HG03442 (cell line): ENCODE results near the gene STAT3.

ENCODE experiments used
- ATAC-seq: cut with Tn5 transposase; IDR thresholded peaks from one replicate; pipeline ENCODE4 v1.9.1; 2021; ENCODE audit warnings: mild to moderate bottlenecking, moderate library complexity; ENCODE audit not compliant: unreplicated experiment

Gene STAT3

DNA sequence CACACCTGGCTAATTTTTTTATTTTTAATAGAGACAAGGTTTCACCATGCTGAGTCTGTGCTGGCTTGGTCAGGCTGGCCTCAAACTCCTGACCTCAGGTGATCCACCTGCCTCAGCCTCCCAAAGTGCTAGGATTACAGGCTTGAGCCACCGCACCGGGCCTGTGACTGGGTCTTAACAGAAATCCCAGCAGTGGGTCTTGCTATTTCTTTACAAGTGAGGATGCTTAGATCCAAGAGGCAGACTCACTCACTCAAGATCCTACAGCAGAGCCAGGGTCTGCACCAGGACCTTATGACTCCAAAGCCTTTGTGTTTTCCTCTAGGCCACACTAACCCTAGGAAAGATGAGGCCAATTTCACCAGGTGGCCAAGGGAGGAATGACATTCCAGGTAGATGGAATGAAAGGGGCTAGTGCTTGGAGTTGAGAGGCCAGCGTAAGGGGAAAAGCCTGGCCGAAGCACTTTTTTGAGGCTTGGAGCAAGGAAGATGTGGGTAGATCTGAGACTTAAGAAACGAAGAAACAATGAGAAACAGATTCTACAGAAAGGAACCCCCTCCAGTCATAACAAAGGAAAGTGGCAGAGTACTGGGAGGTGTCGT lies 105.7 kb downstream of the STAT3 start:
- ATAC-seq: no peak

DNA sequence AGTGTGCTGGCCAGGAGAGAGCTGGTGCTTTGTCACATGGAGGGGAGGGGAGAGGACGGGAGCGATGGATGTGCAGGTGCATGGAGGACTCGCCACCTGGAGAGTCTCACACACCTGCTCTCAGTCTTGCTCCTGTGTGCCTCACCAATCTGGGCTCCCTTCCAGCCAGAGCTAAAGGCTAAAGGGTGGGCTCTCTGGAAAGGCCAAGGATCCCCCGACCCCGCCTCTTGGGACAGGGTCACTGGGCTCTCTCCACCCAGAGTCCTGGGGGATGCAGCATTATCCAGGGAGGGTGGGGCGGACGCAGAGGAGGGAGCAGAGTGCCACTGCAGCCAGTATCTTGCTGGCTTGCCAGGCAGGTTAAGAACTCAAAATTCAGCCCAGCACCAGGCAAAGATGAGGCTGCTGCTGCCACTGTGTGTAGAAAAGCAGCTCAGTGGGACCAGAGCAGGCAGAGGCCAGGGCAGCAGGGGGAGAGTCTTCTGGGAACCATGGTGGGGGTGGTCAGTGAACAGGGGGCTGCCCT lies 106.6 kb downstream of the STAT3 start:
- no peak for ATAC-seq

DNA sequence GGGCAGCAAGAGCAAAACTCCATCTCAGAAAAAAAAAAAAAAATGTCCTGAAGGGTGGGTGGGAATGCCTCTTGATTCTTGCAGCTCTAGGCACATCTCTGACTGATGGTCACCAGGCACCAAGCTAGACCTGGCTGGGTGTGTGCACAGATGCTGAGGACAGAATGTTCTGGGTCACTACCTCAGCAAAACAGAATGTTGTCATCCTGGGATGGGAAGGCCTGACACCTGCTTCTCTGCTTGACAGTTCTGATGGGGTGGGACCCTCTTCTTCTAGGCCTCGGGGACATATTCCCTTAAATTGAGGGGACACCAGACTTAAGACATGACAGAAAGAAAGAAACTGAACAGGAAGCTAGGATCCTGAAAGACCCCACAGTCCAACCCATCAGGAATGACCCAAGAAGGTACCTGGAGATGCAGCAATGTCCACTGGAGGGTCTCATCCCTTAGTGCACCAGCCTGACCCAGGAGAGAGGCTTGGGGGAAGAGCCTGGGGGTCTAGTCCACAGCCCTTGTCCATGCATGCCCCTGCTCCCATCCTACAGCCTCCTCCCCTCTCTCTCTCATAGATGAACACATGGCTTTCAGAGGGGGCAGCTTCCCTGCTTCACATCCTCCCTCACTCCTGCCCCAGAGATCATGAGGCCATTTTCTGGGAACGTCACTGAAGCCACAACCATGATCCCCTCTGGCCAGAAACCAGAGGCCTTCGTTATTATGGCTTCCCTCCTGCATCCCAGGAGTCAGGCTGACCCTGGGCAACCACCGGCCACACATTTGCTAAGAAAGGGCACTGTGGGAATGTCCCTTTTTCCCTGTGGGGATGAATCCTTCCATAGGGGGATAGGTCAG lies 108.2 kb downstream of the STAT3 start:
- no peak for ATAC-seq

DNA sequence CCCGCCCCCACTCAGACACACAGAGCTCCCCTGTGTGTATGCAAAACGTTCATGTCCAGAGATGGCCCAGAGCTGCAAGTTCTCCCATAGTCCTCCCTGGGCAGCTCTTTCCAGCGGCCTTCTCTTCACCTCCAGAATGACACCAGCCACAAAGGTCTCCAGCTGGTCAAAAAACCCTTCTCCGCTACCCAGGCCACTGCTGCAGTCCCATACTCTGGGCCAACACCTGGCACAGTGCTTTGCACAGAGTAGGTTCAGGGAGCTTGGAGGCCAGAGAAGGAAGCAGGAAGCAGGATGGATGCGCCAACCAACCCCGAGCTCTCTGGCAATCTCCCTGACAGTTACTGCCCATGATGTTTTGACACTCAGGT lies 110.9 kb downstream of the STAT3 start:
- ATAC-seq: no peak

DNA sequence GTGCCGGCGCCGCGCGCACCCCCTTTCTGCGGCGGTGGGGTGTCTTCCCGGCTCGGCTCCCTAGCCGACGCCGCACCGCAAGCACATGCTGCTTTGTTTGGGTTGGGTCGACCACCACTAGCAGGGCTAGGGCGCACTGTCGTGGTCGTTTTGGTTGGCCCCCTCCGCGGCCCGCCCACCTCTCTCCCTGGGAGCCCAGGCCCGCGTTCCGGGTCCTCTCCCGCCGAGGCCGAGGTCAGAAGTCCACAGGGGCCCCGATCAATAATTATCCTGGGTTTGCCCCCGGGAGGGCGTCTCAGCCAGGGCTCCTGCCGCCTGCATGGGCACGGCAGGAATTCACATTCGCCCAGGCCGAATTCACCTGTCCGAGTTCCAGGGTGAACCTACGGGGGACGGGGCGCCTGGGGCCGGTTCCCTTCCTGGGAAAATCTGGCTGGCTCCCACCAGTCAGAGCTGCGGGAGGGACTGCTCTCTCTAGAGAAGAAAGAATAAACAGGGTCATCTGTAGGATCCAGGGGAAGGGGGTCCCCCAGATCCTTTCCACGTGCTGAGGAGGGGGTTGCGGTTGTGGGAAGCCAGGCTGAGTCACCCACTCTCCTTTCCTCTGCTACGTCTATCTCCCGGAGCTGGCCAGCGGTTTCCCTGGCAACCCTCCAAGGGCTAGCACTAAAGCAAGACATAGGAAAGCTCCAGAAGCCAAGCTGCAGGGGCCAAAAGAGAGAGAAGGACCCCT lies 111.5 kb downstream of the STAT3 start:
- ATAC-seq: peak; percentile 14

DNA sequence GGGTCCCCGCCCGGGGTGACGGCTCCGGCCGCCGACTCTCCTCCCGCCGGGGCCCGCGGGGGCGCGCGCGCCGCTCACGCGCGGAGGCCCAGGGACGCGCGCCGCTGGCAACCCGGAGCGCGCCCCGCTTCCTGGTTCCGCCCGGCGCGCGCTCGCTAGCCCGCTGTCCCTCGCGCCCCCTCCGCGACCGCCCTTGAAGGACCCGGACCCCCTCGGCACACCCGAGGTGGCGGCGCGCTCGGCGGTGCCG lies 112.0 kb downstream of the STAT3 start, which contains the start of gene STAT5B:
Gene STAT5B (minus strand): TSS at position 33 of the 250 bp plus-strand sequence. CDS start 44,264 bp downstream, outside the sequence.
- ATAC-seq: peak; percentile 59

DNA sequence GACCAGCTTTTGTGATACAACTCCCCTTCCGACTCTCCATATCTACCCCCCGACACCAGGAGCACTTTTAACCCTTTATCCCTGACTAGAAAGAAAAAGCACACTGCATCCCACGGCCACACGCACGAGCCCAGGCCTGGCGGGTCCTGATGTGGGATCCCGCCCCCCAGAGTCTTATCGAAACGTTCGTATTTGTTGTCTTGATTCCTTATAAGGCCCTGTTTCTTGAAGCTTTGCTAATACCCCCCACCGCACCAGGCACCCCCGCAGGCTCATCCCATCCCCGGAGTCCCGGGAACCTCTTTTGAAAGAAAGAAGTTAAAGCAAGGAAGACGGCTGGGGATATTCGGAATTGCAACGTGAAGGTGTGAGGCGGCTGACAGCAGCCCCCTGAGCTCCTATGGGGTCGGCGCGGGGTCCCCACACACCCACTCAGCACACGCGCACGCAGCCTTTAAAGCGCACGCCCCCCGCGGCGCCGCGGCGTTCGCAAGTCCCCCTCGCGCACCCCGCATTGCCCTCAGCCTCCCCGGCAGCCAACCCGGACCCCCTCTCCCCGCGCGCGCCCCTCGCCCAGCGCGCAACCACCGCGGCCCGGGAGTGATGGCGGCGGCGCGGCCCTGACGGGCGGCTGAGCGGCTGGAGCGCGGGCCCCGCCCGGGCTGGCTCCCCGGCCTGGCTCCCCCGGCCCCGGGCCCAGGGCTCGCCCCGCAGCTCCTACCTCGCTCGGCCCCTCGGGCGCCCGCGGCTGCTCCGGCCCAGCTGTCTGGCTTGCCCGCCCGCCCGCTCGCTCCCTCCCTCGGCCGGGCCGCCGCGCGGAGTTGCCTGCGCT lies 112.5 kb downstream of the STAT3 start:
- peak; percentile 26 for ATAC-seq

DNA sequence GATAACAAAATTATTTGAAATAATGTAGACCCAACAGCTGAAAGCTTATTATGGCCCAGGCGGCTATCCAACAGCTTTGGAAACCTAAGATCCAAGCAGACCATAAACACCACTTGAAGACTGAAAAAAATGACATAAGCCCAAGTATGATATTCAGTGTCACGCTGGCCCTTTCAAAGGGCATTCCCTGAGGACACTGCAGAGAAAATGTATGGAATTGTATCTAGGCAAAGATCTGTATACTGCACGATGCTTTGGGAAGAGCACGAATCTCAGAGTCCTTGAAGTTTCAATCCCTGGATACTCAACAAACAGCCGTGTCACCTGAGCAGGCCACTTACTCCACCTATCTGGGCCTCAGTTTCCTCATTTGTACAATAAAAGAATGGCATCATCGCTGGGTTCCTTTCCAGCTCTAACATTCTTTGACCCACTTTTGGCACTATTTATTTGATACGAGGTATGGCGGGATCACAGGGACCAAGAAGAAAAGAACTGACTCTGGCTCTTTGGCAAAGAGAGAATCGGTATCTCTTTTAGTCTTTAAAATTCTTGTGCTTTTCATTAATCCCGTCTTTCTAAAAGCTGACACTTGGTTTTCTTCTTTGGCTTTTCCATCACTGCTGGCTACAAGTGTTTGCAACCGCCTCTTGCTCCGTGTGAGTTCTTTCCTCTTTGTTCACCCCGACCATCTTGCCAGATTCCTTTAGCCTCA lies 113.3 kb downstream of the STAT3 start:
- ATAC-seq: no peak

DNA sequence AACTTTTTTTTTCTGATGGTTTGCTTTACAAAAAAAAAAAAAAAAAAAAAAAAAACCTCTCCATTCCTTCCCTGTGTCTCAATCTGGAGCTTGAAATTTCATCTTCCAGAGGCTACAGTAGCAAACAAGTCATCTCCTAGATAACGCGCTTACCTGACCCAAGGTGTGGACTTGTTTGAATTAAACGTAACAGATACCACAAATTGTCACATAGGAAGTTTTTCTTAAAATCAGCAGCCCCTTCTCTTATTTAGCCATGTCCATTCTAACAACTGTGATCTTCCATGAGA lies 114.0 kb downstream of the STAT3 start:
- ATAC-seq: no peak

DNA sequence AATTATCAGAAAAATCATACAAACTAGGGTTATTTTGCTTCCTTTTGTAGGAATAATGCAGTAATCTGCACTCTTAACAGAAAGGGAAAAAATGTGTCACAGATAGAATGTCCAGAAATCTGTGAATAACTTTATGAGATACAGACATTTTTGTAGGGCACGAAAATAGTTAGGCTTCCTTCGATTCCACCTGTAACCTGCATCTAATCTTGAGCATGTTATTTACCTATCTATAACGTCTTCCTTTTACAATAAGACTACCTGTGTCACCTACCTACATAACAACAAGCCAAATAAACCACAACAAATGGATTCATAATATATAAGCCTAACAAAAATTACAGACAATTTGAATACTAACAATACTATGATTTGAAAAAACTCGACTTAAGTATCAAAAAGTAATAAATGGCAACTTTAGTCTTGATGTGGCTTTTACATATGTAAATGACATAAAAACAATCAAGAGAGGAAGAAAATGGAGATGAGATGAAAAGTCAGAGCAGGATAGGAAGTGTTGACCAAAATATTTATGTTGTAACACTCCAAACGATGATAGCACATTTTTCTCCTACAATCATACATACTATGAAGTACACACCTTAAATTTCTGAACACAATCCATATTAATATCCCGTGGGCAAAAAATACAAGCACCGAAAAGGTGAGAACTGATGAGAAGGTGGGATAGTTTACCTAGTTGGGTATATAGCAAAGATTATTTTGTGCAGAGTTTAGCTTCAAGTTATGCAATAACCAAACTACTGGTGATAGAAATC lies 114.6 kb downstream of the STAT3 start:
- ATAC-seq: no peak

DNA sequence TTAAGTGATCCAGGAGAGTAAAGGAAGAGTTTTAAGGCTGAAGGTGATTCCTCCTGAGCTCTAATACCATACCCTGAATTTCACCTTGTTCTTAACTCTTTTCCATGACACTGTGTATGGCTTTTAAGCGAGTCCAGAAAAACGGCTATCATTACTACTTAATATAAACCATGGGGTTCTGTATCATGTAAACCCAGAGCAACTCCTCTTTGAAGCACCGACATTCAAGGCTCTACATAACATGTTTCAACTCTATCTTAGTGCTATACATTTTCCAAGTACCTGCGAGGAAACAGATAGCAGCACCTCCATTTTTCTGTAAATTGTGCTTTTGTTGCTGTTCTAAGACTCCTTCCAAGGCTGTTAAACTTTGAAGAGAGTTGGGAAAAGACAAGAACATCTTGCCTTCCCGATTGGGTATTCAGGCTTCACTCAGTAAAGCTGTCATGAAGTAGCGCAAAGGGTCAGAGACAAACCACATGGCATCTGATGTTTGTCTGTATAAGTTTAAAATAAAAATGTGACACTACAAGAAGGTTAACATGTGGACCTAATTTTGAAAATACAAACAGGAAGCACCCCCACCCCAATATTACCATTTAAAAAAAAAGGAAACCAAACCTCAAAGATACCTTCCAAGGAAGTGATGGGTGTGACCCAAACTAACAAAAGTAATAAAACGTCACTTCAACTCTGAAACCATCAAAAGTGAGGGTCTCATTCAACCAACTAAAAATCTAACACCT lies 115.9 kb downstream of the STAT3 start:
- ATAC-seq: no peak

DNA sequence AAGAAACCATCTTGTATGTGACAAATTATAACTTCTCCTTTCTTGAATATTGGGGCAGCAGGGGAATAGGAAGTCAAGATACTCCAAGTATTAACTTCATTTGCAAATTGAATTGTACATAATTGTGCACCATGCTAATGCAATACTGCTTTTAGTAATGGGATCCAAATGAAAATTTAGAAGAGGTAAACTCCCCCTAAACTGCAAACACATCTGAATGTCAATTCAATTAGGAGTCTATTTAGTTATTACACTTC lies 116.5 kb downstream of the STAT3 start:
- no peak for ATAC-seq

DNA sequence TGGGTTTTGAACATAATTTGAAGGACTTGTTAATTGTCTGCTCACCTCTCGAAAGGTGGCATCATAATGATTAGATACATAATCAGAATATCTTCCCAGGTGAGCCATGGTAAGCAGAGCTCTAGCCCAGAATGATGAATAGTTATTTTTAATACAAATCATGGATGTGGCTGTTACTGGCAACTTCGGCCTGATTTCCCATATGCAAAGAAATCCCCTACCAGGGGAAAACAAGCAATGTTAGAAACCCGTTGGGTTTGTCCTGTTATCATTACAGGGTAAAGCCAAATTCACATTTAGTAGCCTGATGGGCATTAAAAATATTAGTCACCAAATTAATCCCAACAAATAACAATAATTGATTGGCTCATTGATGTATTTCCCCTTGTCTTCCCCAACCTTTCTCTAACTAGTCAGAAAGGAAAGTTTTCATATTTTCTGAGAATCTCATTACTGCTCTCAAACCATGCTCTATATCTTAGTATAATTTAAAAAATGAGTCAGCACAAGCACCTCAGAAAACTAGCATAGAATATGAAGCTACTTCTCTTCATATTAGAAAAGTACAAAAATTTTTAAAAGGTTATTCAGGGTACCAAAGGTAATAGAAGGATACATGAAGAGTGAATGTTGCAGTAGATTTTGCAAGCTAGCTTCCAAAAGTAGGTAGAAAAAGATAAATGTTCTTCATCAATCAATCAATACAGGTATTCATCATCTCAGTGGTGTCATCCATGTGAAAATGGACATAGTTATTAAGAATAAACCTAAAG lies 117.0 kb downstream of the STAT3 start:
- ATAC-seq: no peak

DNA sequence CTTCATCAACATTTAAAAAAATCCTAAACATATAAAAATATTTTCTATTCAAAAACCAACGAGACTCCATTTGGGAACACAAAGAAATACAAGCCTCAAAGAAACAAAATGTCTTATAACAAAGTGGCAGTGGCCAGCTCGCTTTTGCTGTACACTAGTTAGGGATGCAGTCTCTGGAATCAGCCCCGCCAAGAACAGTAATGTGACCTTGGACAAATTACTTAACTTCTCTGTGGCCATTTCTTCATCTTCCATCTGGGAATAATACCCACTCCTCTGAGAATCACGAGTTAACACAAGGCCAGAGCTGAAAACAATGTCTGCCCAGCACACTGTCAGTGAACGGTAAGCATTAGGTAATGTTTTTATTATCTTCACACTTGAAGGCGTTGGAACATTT lies 117.6 kb downstream of the STAT3 start:
- no peak for ATAC-seq

DNA sequence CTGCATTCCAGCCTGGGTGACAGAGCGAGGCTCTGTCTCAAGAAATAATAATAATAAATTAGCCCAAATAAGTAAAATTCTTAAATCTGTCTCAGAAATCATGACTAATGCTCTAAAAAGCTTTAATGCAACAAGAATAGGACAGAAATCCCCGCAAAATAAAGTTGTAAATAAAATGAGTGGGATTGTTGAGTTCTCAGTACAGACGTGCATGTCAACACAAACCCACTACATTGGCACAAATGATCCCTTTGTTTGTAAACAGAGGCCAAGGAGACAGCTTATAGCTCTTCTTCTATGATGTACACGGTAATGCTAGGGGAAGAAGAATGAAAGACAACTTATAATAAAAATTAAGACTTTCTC lies 118.1 kb downstream of the STAT3 start:
- no peak for ATAC-seq

DNA sequence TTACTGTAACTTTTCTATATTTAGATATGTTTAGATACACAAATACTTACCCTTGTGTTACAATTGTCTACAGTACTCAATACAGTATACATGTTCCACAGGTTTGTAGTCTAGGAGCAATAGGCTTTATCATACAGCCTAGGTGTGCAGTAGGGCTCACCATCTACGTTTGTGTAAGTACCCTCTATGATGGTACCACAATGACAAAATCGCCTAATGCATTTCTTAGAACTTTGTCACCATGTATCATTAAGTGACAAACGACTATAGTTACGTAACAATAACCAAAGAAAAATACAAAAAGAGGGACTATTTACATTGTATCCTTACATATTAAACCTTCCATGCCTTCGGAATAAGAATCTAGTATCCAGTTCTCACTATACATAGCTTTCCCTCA lies 120.0 kb downstream of the STAT3 start:
- ATAC-seq: no peak

DNA sequence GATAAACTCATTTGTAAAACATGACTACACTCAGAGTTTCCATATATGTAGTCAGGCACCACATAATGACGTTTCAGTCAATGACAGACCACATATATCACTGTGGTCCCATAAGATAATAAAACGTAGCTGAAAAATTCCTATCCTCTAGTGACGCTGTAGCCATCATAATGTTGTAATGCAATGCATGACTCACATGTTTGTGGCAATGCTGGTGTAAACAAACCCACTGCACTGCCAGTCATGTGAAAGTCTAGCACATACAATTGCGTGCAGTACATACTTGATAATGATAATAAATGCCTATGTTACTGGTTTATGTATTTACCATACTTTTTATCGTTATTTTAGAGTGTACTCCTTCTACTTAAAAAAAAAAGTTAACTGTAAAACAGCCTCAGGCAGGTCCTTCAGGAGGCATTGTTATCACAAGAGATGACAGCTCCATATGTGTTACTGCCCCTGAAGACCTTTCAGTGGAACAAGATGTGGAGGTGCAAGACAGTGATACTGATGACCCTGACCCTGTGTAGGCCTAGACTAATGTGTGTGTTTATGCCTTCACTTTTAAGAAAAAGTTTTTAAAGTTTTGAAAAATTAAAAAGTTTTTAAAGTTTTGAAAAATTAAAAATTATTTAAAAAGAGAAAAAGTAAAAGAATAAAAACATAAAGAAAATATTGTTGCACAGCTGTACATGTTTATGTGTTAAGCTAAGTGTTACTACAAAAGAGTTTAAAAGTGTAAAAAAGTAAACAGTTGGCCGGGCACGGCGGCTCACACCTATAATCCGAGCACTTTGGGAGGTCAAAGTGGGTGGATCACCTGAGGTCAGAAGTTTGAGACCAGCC lies 121.1 kb downstream of the STAT3 start:
- no peak for ATAC-seq

DNA sequence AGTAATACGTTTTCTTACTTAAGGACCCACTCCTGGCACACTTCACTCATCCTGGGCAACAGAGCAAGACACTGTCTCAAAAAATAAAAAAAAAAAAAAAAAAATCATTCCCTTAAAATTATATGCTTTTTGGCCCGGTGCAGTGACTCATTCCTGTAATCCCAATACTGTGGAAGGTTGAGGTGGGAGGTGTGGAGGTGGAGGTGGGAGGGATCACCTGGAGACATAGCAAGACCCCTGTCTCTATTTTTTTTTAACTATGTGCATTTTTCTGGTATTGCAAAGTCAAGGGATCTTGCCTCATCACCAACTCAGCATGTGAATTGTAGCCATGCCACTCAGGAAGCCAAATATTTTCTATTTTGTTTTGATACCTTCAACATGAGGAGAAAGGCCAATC lies 121.8 kb downstream of the STAT3 start:
- ATAC-seq: no peak
